Coronary artery (tissue), 2 donors: ENCODE measurements around the gene HNRNPA3.
A peak's percentile ranks its signal among the peaks of the same experiment; 100 is the strongest.

Experiments used
- DNase-seq: peaks from one replicate; pipeline ENCODE4 v3.0.0-alpha.2; 2017; ENCODE audit warnings: low spot score
- H3K27ac ChIP-seq, 2 donors: fragments of 200-600 bp; sonication (generic); one replicate each; pipeline ENCODE4 v1.5.1; 2016 to 2019
- H3K4me3 ChIP-seq: fragments of 200-600 bp; sonication (generic); 2 replicates; pipeline ENCODE4 v1.5.1; 2016; ENCODE audit warnings: mild to moderate bottlenecking, moderate library complexity
- CTCF ChIP-seq: fragments of 200-600 bp; sonication (generic); IDR thresholded peaks from one replicate; pipeline ENCODE4 v1.5.1; 2019; ENCODE audit warnings: antibody characterized with exemption

The HNRNPA3 gene

GRCh38 chr2:177257471-177257870 is 44.9 kb downstream of the HNRNPA3 start:
- H3K4me3 ChIP-seq: peak overlapping the region; percentile 53
- DNase-seq: no peak
- H3K27ac ChIP-seq: peak overlapping the region; percentile 15 to 19
- TF ChIP-seq CTCF: no peak

- peak overlapping the region; percentile 7 for H3K4me3 ChIP-seq
- no peak for DNase-seq
- TF ChIP-seq CTCF: no peak
- H3K27ac ChIP-seq: no peak overlapping the region
Observed at GRCh38 chr2:177258059-177258458, 45.5 kb downstream of the HNRNPA3 start.

DNA sequence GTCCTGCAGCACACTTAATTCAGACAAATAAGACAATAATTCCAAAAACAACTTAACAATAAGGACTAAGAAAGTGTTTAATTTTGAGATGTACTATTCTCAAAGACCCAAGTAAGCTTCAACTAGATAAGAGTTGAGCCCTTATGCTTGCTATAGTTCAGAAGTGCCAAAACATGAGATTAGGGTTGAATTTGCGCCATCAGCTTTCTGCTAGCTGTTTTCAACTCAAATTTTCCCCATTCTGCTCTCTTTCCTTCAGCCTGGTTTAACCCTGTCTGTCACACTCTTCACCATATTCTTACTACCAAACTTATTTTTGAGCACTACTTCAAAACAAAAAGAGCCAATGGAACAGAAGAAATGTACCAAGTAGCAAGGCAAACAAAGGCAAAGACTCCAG is 47.8 kb downstream of the HNRNPA3 start:
- Histone ChIP-seq H3K4me3 (peak overlapping the region; percentile 98), H3K27ac (peak overlapping the region; percentile 37 to 100)
- TF ChIP-seq CTCF: no peak
- DNase-seq: no peak

GRCh38 chr2:177261116-177262060 is 48.8 kb downstream of the HNRNPA3 start:
- Histone ChIP-seq H3K4me3 (peak overlapping the region; percentile 98), H3K27ac (peak overlapping the region; percentile 100)
- TF ChIP-seq CTCF: no peak
- no peak for DNase-seq

DNA sequence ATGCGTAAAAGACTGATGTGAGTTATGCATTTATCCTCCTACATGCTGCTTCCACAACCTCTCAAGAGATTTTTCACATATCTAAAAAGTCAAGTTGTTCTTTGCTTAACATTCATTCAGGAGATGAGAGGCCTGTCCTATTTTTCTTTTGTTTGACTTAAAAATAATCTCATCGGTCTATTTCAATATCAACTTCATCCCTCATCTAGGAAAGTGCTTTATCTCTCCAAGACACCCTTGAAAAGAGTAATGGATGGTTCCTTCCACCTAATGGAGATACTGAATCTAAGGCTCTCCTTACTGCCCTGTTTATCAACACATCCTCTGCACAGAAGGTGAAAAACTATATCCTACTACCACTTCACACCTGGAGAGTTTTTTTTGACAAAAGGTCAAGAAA is 49.5 kb downstream of the HNRNPA3 start:
- DNase-seq: no peak
- TF ChIP-seq CTCF: no peak
- peak overlapping the region; percentile 98 for H3K4me3 ChIP-seq
- peak overlapping the region; percentile 100 for H3K27ac ChIP-seq

GRCh38 chr2:177262958-177263450 is 50.4 kb downstream of the HNRNPA3 start:
- Histone ChIP-seq H3K4me3 (peak overlapping the region; percentile 98), H3K27ac (peak overlapping the region; percentile 100)
- TF ChIP-seq CTCF: no peak
- DNase-seq: no peak
